Measurements from ENCODE around the gene ZNF787.
"Not testable (repeated sequence)": the region's sequence is repeated elsewhere in the genome, so short reads cannot be mapped to it uniquely, and the experiment has no call there.

The ZNF787 gene

GRCh38 chr19:56103027-56103614, 18.0 kb downstream of the ZNF787 start:
- no peak for DNase-seq

GRCh38 chr19:56101746-56102535, 19.2 kb downstream of the ZNF787 start:
- no peak for DNase-seq

GRCh38 chr19:56101095-56101494, 20.0 kb downstream of the ZNF787 start:
- DNase-seq = no peak

- no peak for DNase-seq
Observed at GRCh38 chr19:56099638-56100539, 21.2 kb downstream of the ZNF787 start.

GRCh38 chr19:56098731-56099568, 22.1 kb downstream of the ZNF787 start:
- DNase-seq = no peak

- not testable (repeated sequence) for DNase-seq
Observed at GRCh38 chr19:56098237-56098636, 22.9 kb downstream of the ZNF787 start.

- no peak for DNase-seq
Observed at GRCh38 chr19:56097776-56098175, 23.3 kb downstream of the ZNF787 start.

GRCh38 chr19:56097306-56097705, 23.8 kb downstream of the ZNF787 start:
- no peak for DNase-seq

- DNase-seq = no peak
Observed at GRCh38 chr19:56096665-56097064, 24.4 kb downstream of the ZNF787 start.

GRCh38 chr19:56094449-56094848, 26.6 kb downstream of the ZNF787 start:
- no peak for DNase-seq

- DNase-seq = no peak
Observed at GRCh38 chr19:56092685-56093631, 28.1 kb downstream of the ZNF787 start.

- peak in 1 of 2 donors; percentile 25 for DNase-seq
Observed at GRCh38 chr19:56091751-56092546, 29.1 kb downstream of the ZNF787 start.

GRCh38 chr19:56091066-56091490, 30.0 kb downstream of the ZNF787 start:
- no peak for DNase-seq

- no peak for DNase-seq
Observed at GRCh38 chr19:56089344-56089743, 31.8 kb downstream of the ZNF787 start.

- no peak for DNase-seq
Observed at GRCh38 chr19:56088497-56089215, 32.4 kb downstream of the ZNF787 start.

GRCh38 chr19:56087647-56088496, 33.2 kb downstream of the ZNF787 start:
- no peak for DNase-seq

- no peak for DNase-seq
Observed at GRCh38 chr19:56086671-56087430, 34.2 kb downstream of the ZNF787 start.
